Activated T-helper 1 cell treated with anti-CD3 and anti-CD28 coated beads, Interleukin-12 subunit alpha, Interleukin-12 subunit beta, Interleukin-2, Interleukin-4 antibody, amounts not matched to agents 30 ng/mL and 10 ng/mL and 1 ng/mL, durations not matched to agents 14 hours and 24 hours and 36 hours (primary cell): ENCODE data around the gene CYP24A1. TPM values are rescaled to one million over a fixed set of nuclear protein-coding genes. Genes with fewer than 3 reads are reported as not detected.

Experiments used
- DNase-seq: peaks from one replicate; pipeline ENCODE4 v3.0.0; 2021; ENCODE audit warnings: low spot score
- H3K27ac Mint-ChIP-seq: one replicate; pipeline ENCODE4 v1.8.0; 2021; ENCODE audit warnings: mild to moderate bottlenecking, mixed read lengths
- H3K27me3 Mint-ChIP-seq: one replicate; pipeline ENCODE4 v1.8.0; 2022; ENCODE audit warnings: mild to moderate bottlenecking, moderate library complexity, mixed read lengths; ENCODE audit not compliant: insufficient read depth
- H3K36me3 Mint-ChIP-seq: one replicate; pipeline ENCODE4 v1.8.0; 2021; ENCODE audit warnings: low read depth, mixed read lengths
- H3K4me1 Mint-ChIP-seq: one replicate; pipeline ENCODE4 v1.8.0; 2021; ENCODE audit warnings: low read depth, mixed read lengths
- H3K4me3 Mint-ChIP-seq: one replicate; pipeline ENCODE4 v1.8.0; 2021; ENCODE audit warnings: mild to moderate bottlenecking, moderate library complexity, mixed read lengths
- H3K9me3 Mint-ChIP-seq: one replicate; pipeline ENCODE4 v1.8.0; 2021; ENCODE audit warnings: mixed read lengths
- intact Hi-C: fragments of 100-400 bp; cut with micrococcal nuclease; formaldehyde crosslinking; loops from one replicate; pipeline ENCODE4 v1.15.1; 2024
- total RNA-seq: library from RNA; stranded (reverse); gene quantifications from 2 replicates; pipeline ENCODE4 v1.2.3, GENCODE V29; 2022

Gene CYP24A1
- total RNA-seq, 1 donor from 2014 or later = not detected

DNA sequence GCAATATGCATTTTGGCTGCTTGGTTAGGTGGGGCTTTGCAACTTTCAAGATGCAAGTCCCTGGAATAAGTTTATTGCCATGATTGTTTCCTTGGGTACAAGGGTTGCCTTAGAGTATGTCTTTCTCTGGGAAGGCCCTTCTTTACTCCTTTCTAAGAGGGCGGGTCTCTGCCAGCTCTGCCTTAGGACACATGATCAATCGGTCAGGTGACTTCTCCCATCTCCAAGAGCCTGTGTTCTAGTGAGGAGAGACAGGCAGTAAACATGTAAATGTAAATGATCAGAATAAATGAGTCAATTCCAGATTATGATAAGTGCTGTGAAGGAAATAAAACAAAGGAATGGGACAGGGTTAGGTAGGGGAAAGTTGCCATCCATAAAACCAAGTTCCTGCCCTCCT lies 60.2 kb downstream of the CYP24A1 start:
- no peak for DNase-seq
- H3K9me3 Mint-ChIP-seq = no peaks in the 10 kb centered on the region
- no peaks in the 10 kb centered on the region for H3K36me3 Mint-ChIP-seq
- no peak overlapping the region for H3K27ac Mint-ChIP-seq
- intact Hi-C loops = no loop called here
- no peaks in the 10 kb centered on the region for H3K4me1 Mint-ChIP-seq
- no peak overlapping the region for H3K4me3 Mint-ChIP-seq
- peaks cover 12% of the 10 kb centered on the region for H3K27me3 Mint-ChIP-seq

DNA sequence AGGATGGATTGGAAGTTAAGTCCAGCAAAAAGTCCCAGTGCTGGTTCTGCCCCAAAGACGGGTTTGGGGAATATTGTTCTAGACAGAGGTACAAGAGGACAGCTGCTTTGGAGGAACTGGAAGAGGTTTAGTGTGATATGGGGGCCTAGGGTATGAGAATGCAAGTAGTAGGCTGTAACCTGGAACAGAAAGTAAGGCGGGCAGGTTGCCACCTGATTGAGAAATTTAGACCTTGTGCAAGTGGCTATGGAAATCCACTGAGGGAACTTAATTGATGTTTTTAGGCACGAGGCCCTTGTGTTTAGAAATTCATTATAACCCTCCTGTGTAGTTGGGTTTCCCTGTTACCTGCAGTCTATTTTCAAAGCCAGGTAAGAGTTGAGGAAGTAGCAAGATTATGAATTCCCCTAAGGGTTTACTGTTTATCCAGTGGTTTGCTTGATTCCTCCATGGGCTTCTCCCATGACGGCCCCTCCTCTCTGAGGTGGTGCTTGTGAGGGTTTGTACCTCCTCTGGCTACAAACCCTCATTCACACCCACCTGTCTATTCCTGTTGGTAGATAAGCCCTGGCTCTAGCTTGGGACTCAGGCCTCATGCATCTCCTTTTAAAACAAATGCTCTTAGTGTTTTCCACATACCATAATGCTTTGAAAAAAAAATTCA lies 61.4 kb downstream of the CYP24A1 start:
- H3K27ac Mint-ChIP-seq = no peak overlapping the region

DNA sequence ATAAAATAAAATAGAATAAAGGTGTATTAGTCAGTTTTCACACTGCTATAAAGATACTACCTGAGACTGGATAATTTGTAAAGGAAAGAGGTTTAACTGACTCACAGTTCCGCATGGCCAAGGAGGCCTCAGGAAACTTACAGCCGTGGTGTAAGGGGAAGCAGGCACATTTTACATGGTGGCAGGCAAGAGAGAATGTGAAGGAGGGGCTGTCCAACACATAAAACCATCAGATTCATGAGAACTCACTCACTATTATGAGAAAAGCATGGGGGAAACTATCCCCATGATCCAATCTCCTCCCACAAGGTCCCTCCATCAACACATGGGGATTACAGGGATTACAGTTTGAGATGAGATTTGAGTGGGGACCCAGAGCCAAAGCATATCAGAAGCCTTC lies 62.3 kb downstream of the CYP24A1 start:
- Mint-ChIP-seq H3K4me1 (no peaks in the 10 kb centered on the region), H3K4me3 (no peak overlapping the region), H3K36me3 (no peaks in the 10 kb centered on the region), H3K27ac (no peak overlapping the region), H3K27me3 (peaks cover 21% of the 10 kb centered on the region), H3K9me3 (no peaks in the 10 kb centered on the region)
- intact Hi-C loops = no loop called here
- no peak for DNase-seq

More for the DNA sequence above, 61.4 kb downstream of the CYP24A1 start:
- no peak overlapping the region for H3K4me3 Mint-ChIP-seq
- H3K9me3 Mint-ChIP-seq = no peaks in the 10 kb centered on the region
- H3K36me3 Mint-ChIP-seq = no peaks in the 10 kb centered on the region
- H3K4me1 Mint-ChIP-seq = no peaks in the 10 kb centered on the region
- intact Hi-C loops = no loop called here
- peaks cover 16% of the 10 kb centered on the region for H3K27me3 Mint-ChIP-seq
- no peak for DNase-seq

DNA sequence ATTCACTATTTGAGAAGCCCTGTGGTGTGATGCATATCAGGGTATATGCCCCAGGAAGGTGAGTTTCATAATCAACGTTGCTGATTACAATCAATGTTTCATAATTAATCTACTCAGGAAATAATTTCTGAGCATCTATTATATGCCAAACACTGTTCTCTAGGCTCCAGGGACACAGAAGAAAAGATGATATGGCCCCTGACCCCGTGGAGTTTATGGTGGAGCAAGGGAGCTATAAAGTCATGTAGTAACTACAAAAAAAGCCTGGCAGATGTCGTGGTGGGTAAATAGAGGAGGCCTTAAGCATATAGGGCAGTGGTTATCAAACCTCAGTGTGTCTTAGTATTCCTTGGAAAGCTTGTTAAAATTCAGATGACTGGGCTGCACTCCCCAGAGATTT lies 63.3 kb downstream of the CYP24A1 start:
- H3K36me3 Mint-ChIP-seq = no peaks in the 10 kb centered on the region
- no peak overlapping the region for H3K27ac Mint-ChIP-seq
- intact Hi-C loops = no loop called here
- no peaks in the 10 kb centered on the region for H3K4me1 Mint-ChIP-seq
- H3K4me3 Mint-ChIP-seq = no peak overlapping the region
- no peaks in the 10 kb centered on the region for H3K9me3 Mint-ChIP-seq
- peaks cover 19% of the 10 kb centered on the region for H3K27me3 Mint-ChIP-seq
- DNase-seq = no peak

DNA sequence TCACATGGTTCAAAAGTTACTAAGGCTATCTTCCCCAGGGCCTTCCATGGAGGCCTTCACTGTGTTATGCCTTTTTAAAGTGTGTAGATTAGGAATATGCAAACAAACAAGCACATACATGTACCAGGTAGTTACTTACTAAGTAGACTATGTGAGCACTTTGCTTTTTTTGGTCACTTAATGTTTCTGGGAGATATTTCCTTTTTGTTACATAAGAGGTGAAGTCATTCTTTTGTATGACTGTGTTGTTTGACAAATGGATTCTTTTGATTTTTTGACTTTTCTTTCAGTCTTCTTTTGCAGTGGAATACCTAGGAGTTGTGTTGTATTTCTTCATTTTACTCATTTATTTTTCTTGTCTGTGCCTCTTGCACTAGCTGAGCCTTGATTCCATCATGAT lies 63.7 kb downstream of the CYP24A1 start:
- Mint-ChIP-seq H3K4me3 (no peak overlapping the region), H3K27ac (no peak overlapping the region), H3K27me3 (peaks cover 17% of the 10 kb centered on the region), H3K36me3 (no peaks in the 10 kb centered on the region), H3K4me1 (no peaks in the 10 kb centered on the region), H3K9me3 (no peaks in the 10 kb centered on the region)
- intact Hi-C loops = no loop called here
- no peak for DNase-seq

DNA sequence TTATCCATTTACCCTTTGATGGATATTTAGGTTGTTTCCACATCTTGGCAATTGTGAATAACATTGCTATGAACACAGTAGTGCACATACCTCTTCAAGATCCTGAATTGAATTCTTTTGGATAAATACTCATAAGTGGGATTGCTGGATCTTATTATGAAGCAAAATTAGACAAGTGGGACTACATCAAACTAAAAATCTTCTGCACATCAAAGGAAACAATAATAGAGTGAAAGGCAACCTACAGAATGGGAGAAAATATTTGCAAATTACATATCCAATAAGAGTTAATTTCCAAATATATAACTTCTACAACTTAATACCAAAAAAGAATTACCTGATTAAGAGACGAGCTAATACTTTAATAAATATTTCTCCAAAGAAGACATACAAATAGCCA lies 65.0 kb downstream of the CYP24A1 start:
- Mint-ChIP-seq H3K27ac (no peak overlapping the region), H3K36me3 (no peaks in the 10 kb centered on the region), H3K4me3 (no peak overlapping the region), H3K9me3 (no peaks in the 10 kb centered on the region), H3K27me3 (peaks cover 16% of the 10 kb centered on the region), H3K4me1 (no peaks in the 10 kb centered on the region)
- intact Hi-C loops = loop anchor here (10.0 kb wide), 1 partner anchor 206 kb away; no protein-coding TSS in a partner anchor
- no peak for DNase-seq

DNA sequence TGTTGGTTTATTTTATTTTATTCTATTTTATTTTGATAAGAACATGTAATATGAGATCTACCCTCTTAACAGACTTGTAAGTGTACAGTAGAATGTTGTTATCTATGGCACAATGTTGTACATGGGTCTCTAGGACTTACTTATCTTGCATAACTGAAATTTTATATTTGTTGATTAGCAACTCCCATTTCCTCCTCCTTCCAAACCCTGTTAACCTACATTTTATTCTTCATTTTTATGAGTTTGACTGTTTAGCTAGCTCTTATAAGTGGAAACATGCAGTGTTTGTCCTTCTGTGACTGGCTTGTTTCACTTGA lies 65.5 kb downstream of the CYP24A1 start:
- no peaks in the 10 kb centered on the region for H3K4me1 Mint-ChIP-seq
- intact Hi-C loops = loop anchor here (10.0 kb wide), 1 partner anchor 207 kb away; no protein-coding TSS in a partner anchor
- no peak overlapping the region for H3K27ac Mint-ChIP-seq
- H3K4me3 Mint-ChIP-seq = no peak overlapping the region
- no peaks in the 10 kb centered on the region for H3K9me3 Mint-ChIP-seq
- DNase-seq = no peak
- H3K27me3 Mint-ChIP-seq = peaks cover 16% of the 10 kb centered on the region
- no peaks in the 10 kb centered on the region for H3K36me3 Mint-ChIP-seq

DNA sequence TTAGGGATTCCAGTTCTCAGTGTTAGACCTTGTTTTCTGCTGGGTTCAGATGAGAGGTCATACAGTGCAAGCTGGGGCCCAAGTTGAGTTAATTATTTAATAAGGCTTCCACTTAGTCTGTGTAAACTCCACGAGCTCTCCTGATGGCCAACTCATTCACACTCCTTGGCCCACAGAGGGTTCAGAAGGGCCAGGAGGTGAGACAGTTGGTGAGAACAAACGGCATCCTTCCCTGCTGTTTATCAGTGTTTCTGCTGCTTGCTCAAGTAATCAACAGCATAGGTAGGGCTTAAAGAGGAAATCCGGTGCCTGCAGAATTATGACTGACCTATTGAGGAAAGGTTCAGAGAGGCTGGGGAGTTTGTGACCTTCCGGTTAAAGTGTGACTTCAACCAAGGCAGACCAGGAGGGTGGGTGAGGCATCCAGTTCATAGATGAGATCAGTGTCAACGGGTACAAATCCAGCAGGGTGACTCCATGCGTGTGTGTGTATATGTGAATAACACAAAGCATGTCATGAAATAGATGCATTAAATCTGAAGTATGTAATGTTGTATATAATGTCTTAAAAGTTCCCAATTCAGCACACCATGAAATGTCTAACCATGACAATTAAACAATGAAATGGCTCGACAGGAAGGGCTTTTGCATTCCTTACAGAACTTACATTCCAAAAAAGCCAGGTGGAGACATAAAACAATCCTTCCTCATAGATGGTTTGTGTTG lies 66.0 kb downstream of the CYP24A1 start:
- no peak overlapping the region for H3K4me3 Mint-ChIP-seq
- intact Hi-C loops = loop anchor here (10.0 kb wide), 1 partner anchor 207 kb away; no protein-coding TSS in a partner anchor
- peaks cover 15% of the 10 kb centered on the region for H3K27me3 Mint-ChIP-seq

DNA sequence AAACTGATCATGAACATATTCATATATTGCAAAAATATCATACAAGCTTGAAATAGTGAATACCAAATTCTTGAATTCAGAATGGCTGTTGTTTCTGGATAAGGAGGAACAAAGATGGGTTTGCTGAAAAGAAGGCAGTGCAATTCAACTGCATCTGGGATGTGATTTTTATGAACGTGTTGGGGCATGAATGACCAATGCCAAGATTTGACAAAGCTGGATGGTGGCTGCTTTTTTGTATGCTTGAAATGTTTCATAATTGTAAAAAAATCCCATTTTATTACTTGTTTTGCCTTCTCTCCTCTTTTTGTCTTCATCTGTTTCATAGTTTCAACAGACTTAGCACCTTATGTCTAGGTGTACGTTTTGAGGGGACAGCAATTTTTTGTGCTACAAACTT lies 66.6 kb downstream of the CYP24A1 start:
- DNase-seq = no peak
- intact Hi-C loops = loop anchor here (10.0 kb wide), 1 partner anchor 208 kb away; no protein-coding TSS in a partner anchor
- Mint-ChIP-seq H3K36me3 (no peaks in the 10 kb centered on the region), H3K27me3 (peaks cover 15% of the 10 kb centered on the region), H3K4me1 (no peaks in the 10 kb centered on the region), H3K4me3 (no peak overlapping the region), H3K27ac (no peak overlapping the region), H3K9me3 (no peaks in the 10 kb centered on the region)

More for the DNA sequence above, 66.0 kb downstream of the CYP24A1 start:
- Mint-ChIP-seq H3K4me1 (no peaks in the 10 kb centered on the region), H3K27ac (no peak overlapping the region), H3K9me3 (no peaks in the 10 kb centered on the region), H3K36me3 (no peaks in the 10 kb centered on the region)
- no peak for DNase-seq

DNA sequence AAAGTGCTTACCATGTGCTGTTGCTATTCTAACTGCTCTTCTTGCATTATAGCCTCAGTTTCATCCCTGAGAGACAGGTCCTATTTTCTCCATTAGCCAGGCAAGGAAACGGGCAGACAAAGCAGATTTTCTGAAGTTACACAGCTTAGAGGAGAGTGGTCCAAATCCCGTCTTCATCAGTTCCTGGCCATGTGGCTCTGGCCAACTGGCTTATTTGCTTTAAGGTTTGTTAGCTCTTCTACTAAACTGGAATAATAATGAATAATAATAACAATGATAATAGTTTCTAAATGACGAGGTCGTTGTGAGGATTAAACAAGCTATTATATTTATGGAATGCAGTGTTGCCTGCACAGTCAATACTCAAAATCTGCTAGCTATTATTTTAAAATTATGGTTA lies 67.6 kb downstream of the CYP24A1 start:
- intact Hi-C loops = loop anchor here (10.0 kb wide), 1 partner anchor 209 kb away; no protein-coding TSS in a partner anchor
- Mint-ChIP-seq H3K4me3 (no peak overlapping the region), H3K27ac (no peak overlapping the region), H3K4me1 (no peaks in the 10 kb centered on the region), H3K9me3 (no peaks in the 10 kb centered on the region), H3K27me3 (peaks cover 17% of the 10 kb centered on the region), H3K36me3 (no peaks in the 10 kb centered on the region)
- DNase-seq = no peak

DNA sequence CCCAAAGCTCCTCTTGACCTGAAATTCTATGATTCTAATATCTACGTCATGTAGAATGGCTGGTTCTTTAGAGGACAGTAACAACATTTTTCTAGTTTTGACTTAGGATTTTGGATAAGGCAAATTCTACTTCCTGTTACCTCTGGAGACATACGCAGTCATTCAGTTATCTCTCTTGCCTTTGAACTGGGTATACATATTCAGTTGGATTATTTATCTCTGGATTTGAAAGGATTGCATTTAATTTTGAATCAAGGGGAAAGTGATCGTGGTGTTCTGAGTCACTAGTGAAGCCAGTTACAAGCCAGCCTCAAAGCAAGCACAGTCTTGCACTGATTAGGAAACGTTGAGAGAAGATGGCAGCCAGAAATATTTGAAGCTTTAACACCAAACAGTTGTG lies 68.1 kb downstream of the CYP24A1 start:
- no peak overlapping the region for H3K4me3 Mint-ChIP-seq

DNA sequence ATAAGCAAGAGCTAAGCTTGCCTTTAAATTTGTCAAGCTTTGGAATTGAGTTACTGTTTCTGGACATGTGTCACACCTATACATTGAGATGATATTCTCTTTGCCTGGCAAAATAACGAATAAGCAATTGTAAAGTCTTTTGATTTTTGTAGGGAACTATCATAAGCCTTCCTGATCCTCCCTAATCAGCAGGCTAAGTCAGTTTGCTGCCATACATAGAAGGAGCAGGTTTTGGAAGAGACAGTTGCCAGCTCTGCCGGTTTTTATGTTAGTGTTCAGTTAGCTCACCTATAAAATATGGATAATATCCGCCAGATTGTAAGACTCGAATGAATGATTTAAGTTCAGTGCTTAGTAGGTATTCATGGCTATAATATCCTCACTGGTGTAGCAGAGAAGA lies 69.0 kb downstream of the CYP24A1 start:
- Mint-ChIP-seq H3K4me1 (no peaks in the 10 kb centered on the region), H3K36me3 (no peaks in the 10 kb centered on the region), H3K27me3 (peaks cover 17% of the 10 kb centered on the region), H3K4me3 (no peak overlapping the region), H3K9me3 (no peaks in the 10 kb centered on the region), H3K27ac (no peak overlapping the region)
- intact Hi-C loops = loop anchor here (10.0 kb wide), 1 partner anchor 210 kb away; no protein-coding TSS in a partner anchor
- DNase-seq = no peak

More for the DNA sequence above, 68.1 kb downstream of the CYP24A1 start:
- DNase-seq = no peak
- H3K27ac Mint-ChIP-seq = no peak overlapping the region
- intact Hi-C loops = loop anchor here (10.0 kb wide), 1 partner anchor 209 kb away; no protein-coding TSS in a partner anchor
- H3K4me1 Mint-ChIP-seq = no peaks in the 10 kb centered on the region
- peaks cover 17% of the 10 kb centered on the region for H3K27me3 Mint-ChIP-seq
- no peaks in the 10 kb centered on the region for H3K9me3 Mint-ChIP-seq
- H3K36me3 Mint-ChIP-seq = no peaks in the 10 kb centered on the region
